ENCODE results near the gene NKD1.

NKD1 gene

GRCh38 chr16:50539053-50539695 is 9.0 kb upstream of the NKD1 start:
- no peak for DNase-seq

GRCh38 chr16:50539822-50540710 is 8.1 kb upstream of the NKD1 start:
- DNase-seq: no peak

GRCh38 chr16:50540711-50541007 is 7.5 kb upstream of the NKD1 start:
- DNase-seq: no peak

- DNase-seq: no peak
Measured at GRCh38 chr16:50542703-50543102, 5.5 kb upstream of the NKD1 start.

- no peak for DNase-seq
Measured at GRCh38 chr16:50546125-50546524, 2.1 kb upstream of the NKD1 start.

- DNase-seq: no peak
Measured at GRCh38 chr16:50547340-50548124, 664 bp upstream of the NKD1 start.

GRCh38 chr16:50548909-50549560 is 839 bp downstream of the NKD1 start:
- no peak for DNase-seq

GRCh38 chr16:50549561-50549915 is 1.3 kb downstream of the NKD1 start:
- DNase-seq: no peak

GRCh38 chr16:50550035-50550434 is 1.8 kb downstream of the NKD1 start:
- DNase-seq: no peak

- no peak for DNase-seq
Measured at GRCh38 chr16:50550866-50551641, 2.9 kb downstream of the NKD1 start.

GRCh38 chr16:50552476-50553101 is 4.4 kb downstream of the NKD1 start:
- no peak for DNase-seq

GRCh38 chr16:50553182-50553710 is 5.0 kb downstream of the NKD1 start:
- no peak for DNase-seq

- DNase-seq: no peak
Measured at GRCh38 chr16:50553731-50554360, 5.7 kb downstream of the NKD1 start.

GRCh38 chr16:50555269-50555875 is 7.2 kb downstream of the NKD1 start:
- no peak for DNase-seq

GRCh38 chr16:50555952-50556673 is 7.9 kb downstream of the NKD1 start:
- DNase-seq: no peak

GRCh38 chr16:50557046-50557445 is 8.8 kb downstream of the NKD1 start:
- DNase-seq: no peak

- no peak for DNase-seq
Measured at GRCh38 chr16:50558913-50559312, 10.7 kb downstream of the NKD1 start.

GRCh38 chr16:50559342-50559741 is 11.1 kb downstream of the NKD1 start:
- no peak for DNase-seq

- DNase-seq: no peak
Measured at GRCh38 chr16:50559804-50560514, 11.8 kb downstream of the NKD1 start.

Measured in NCI-H2081 treated with DMSO at 0.1 percent for 48 hours (cell line).